HG03066 (cell line): ENCODE results near the gene PKP4.

Experiments
- ATAC-seq: cut with Tn5 transposase; IDR thresholded peaks from one replicate; pipeline ENCODE4 v1.9.1; 2021; ENCODE audit warnings: low read depth; ENCODE audit not compliant: unreplicated experiment

PKP4 gene

GRCh38 chr2:158530829-158531228, 74.1 kb downstream of the PKP4 start:
- no peak for ATAC-seq

GRCh38 chr2:158533009-158533408, 76.3 kb downstream of the PKP4 start:
- ATAC-seq, result no peak

GRCh38 chr2:158539176-158540005, 82.6 kb downstream of the PKP4 start:
- ATAC-seq, result no peak

GRCh38 chr2:158542577-158542976, 85.8 kb downstream of the PKP4 start:
- no peak for ATAC-seq

DNA sequence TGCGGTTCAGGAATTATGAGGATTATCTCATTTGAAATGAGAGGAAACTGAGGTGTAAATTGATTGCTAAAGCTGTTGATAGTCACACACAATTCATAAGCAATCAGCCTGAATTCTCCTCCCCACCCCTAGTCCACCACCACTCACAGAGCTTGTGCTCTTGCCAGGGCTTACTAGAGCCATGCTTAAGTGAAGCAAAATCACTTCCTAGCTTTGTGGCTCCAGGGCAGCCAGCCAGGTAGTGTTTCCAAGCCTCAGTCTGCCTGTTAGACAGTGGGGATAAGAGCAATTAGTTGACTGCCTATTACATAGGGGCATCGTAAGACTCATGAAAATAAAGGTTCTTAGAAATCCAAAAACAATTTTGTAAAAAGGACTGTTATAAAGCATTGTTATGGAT, 87.2 kb downstream of the PKP4 start:
- no peak for ATAC-seq

GRCh38 chr2:158544998-158545397, 88.2 kb downstream of the PKP4 start:
- ATAC-seq, result no peak

DNA sequence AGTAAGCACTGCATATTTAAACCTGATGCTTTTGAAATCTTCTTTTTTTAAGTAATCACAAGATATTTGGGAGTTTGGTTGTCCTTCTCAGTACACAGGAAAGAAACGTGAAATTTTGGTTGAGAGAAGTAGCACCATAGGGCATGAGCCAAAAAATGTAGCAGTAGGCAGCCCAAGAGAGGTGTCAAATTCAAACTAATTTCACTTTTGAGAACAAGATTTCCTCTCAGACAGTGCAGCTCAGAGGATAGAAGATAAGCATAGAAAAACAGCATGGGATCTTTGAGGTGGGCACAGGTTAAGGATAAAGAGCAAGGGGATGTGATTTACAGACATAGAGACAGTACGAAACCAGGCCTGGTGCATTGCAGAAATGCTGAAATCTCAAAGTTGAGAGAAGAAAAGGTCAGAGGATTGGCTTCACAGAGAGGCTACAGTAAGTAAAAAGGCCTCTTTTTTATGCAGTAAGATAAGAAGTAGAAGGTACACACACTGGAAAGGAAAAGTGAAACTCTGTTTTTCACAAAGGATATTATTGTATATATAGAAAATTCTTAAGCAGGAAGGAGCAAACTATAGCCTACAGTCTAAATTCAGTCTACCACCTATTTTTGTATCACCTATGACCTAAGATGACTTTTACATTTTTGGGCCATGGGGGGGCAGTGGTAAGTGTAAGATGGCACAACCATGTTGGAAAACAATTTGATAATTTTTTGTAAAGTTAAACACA, 89.8 kb downstream of the PKP4 start:
- ATAC-seq, result peak; percentile 79

DNA sequence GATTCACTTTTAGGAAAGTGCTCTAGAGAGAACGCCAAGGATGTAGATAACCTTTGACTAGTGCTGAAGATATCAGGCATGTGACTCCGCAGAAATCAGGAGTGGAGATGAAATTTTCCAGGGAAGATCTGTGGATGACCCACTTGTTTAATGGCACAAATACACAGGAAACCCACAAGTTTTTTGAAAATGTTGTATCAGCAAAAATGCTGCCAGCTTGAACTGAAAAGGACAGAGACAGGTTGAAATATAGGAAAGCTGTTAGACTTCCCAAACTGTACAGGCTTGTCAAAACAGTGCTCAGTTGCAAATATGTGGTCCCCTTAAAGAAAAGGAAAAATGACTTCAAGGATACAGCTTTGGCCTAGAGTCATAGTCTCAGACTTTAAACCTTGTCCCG, 96.5 kb downstream of the PKP4 start:
- ATAC-seq, result no peak

GRCh38 chr2:158554996-158555395, 98.2 kb downstream of the PKP4 start:
- no peak for ATAC-seq

GRCh38 chr2:158556124-158556523, 99.4 kb downstream of the PKP4 start:
- no peak for ATAC-seq

DNA sequence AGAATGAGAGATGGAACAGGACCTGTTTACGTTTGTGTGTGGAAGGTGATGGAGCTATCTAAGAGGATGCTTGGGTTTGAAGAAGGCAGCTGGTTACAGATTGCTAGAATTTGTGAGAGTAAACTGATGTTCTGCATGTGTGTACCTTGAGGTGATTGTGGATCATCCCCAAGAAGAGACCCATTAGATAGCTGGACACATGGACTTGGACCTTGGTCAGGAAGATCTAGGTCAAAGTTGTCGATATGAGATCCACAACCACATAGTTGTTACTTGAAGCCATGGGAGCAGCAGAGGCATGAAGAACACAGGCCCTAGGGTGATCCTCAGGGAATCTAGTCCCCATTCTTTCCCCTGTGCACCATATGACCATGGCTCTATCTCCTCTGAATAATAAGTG, 101.0 kb downstream of the PKP4 start:
- ATAC-seq, result no peak

DNA sequence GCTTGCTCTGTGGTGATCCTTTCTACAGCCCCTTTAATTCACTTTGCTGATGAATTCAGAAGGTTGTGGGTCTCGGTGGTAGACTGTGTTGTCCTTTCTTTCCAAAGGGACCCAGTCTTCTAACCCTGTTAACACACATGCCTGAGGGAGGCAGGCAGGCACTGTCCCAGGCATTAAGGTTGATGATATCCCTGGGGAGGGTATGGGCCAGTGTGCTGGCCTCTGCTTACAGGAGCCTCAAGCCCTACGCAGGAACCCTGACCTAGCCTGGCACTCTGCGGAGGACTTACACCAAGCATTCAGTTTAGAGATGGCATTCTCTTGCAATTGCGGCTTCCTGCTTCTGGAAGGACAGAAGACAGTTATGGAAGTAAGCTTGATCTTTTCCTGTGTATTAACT, 102.5 kb downstream of the PKP4 start:
- no peak for ATAC-seq

GRCh38 chr2:158560259-158560658, 103.5 kb downstream of the PKP4 start:
- no peak for ATAC-seq

DNA sequence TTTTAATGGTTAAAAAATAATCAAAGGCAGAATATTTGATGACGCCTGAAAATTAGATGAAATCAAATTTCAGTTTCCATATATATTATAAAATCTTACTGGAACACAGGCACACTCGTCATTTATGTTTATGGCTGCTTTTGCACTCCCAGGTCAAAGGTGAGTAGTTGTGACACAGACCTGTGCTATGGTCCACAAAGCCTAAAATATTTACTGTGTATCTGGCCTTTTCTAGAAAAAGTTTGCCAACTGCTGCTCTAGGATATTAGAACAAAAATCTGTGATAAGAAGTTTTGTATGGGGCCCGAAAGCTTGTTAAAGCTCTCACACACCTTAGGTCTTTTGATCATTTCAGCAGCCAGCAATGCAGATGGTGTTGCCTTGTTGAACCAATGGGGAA, 104.3 kb downstream of the PKP4 start:
- ATAC-seq, result no peak

DNA sequence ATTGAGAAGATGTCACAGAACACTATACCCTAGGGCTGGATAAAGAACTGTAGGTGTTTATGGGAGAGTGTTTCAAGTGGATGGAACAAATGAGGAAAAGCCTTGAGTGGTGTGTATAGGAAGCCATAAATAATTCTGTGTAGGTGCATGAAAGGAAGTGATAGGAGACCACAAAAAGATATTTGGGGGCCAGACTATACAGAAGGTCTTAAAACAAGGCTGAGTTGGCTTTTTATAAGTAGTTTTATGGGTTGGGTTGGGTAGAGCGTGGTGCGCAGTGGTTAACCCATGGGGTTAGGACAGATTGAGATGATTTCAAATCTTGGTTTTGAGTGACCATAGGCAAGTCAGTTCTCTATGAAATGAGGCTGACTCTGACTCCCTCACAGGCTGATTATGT, 110.5 kb downstream of the PKP4 start:
- ATAC-seq, result no peak

DNA sequence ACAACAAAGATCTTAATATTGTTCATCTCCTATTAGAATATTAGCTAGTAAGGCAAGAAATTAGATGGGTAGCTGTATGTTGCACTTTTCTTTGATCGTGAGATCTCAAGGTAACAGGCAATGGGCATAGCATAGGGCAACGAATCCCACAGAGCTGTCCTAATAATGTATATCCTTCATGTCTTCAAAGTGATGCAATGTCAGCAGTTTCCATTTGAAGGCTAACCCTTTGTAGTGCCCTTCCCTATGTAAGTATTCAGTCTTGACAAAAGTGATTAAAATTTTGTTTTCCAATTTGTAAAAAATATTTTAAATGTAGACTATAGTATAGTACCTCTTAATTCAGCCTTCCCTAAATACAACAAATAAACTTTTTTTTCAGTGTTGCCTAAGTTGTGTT, 112.5 kb downstream of the PKP4 start:
- ATAC-seq, result no peak

GRCh38 chr2:158570869-158571268, 114.1 kb downstream of the PKP4 start:
- no peak for ATAC-seq

GRCh38 chr2:158573739-158574138, 117.0 kb downstream of the PKP4 start:
- no peak for ATAC-seq

DNA sequence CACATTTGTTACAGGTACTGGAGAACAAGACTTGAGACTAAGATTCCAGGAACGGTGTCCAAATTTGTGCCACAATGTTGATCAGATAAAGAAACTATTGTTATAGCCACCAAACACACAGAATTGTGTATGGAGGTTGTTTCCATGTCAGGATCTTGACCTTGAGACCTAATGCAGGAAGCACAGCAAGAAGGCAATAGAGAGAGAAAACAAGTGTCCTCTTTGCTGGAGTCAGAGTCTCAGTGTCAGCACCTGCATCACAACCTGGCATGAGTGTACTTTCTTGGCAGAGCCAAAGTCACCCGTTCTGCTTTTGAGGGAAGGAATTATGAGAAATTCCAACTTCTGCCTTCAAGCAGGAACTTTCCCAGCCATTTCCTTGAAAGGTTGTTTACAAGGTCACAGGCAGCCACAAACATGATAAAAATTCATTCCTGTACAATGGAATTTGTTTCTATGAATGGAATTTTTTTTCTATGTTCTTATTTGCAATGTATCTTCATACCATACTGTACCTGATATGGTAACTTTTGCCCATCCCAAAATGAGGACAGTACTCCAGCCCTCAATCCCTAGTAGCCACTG, 118.4 kb downstream of the PKP4 start:
- ATAC-seq, result no peak

GRCh38 chr2:158577141-158577540, 120.4 kb downstream of the PKP4 start:
- ATAC-seq, result no peak

- peak; percentile 84 for ATAC-seq
Measured at GRCh38 chr2:158578703-158579330, 122.1 kb downstream of the PKP4 start.
